Fibroblast of lung (primary cell): ENCODE data around the gene PANK4. TPM values are rescaled to one million over a fixed set of nuclear protein-coding genes. Genes with fewer than 3 reads are reported as not detected.
A peak's percentile ranks its signal among the peaks of the same experiment; 100 is the strongest.
"Not testable (repeated sequence)": the region's sequence is repeated elsewhere in the genome, so short reads cannot be mapped to it uniquely, and the experiment has no call there.

Experiments used
- DNase-seq, 2 donors: peaks; one replicate each; pipeline versions ENCODE4 v3.0.0 to v3.0.0-alpha.2; 2010; ENCODE audit warnings: low read depth in 2 of 2
- H2AFZ ChIP-seq: 2 replicates; pipeline ENCODE4 v1.5.1; 2012; ENCODE audit warnings: low read length, control low read depth, inconsistent platforms
- H3K27ac ChIP-seq: 2 replicates; pipeline ENCODE4 v1.5.1; 2011; ENCODE audit warnings: low read length, control low read depth; ENCODE audit not compliant: insufficient read depth
- H3K27me3 ChIP-seq: 2 replicates; pipeline ENCODE4 v1.5.1; 2011; ENCODE audit warnings: mild to moderate bottlenecking, low read length; ENCODE audit not compliant: control insufficient read depth, insufficient read depth
- H3K36me3 ChIP-seq: 2 replicates; pipeline ENCODE4 v1.5.1; 2011; ENCODE audit warnings: low read length; ENCODE audit not compliant: control insufficient read depth, insufficient read depth
- H3K4me1 ChIP-seq: 2 replicates; pipeline ENCODE4 v1.5.1; 2011; ENCODE audit warnings: low read length; ENCODE audit not compliant: control insufficient read depth, insufficient read depth; ENCODE audit errors: extremely low read depth
- H3K4me2 ChIP-seq: 2 replicates; pipeline ENCODE4 v1.5.1; 2011; ENCODE audit warnings: low read length, control low read depth; ENCODE audit not compliant: insufficient read depth; ENCODE audit errors: extremely low read depth
- H3K4me3 ChIP-seq, 4 experiments: fragments of 200-600 bp in 1 of 4; sonication (generic) in 1 of 4; replicated peaks in 1 of 4; 2 replicates each; pipeline ENCODE4 v1.5.1; 2011 to 2016; ENCODE audit warnings: low read length in 4 of 4, low read depth in 3 of 4, mild to moderate bottlenecking in 3 of 4, control low read depth in 2 of 4, inconsistent platforms in 1 of 4, mixed read lengths in 1 of 4; ENCODE audit not compliant: insufficient read depth in 1 of 4; ENCODE audit errors: control extremely low read depth in 1 of 4
- H3K79me2 ChIP-seq: 2 replicates; pipeline ENCODE4 v1.5.1; 2012; ENCODE audit warnings: mild to moderate bottlenecking, low read length, inconsistent platforms; ENCODE audit not compliant: control insufficient read depth, insufficient read depth
- H3K9ac ChIP-seq: 2 replicates; pipeline ENCODE4 v1.5.1; 2011; ENCODE audit warnings: mild to moderate bottlenecking, low read length, control low read depth; ENCODE audit not compliant: insufficient read depth
- H3K9me3 ChIP-seq: 2 replicates; pipeline ENCODE4 v1.5.1; 2012; ENCODE audit warnings: low read depth, low read length; ENCODE audit not compliant: control insufficient read depth, insufficient read depth
- H4K20me1 ChIP-seq: 2 replicates; pipeline ENCODE4 v1.5.1; 2011; ENCODE audit warnings: low read length; ENCODE audit not compliant: control insufficient read depth, insufficient read depth; ENCODE audit errors: extremely low read depth
- EZH2 ChIP-seq: IDR thresholded peaks from 2 replicates; pipeline ENCODE4 v1.5.1; 2012; ENCODE audit warnings: low read length, control low read depth, mild to moderate bottlenecking; ENCODE audit errors: missing control alignments
- polyA plus RNA-seq, 2 donors: library from polyadenylated mRNA; depleted of rRNA in 1 of 2; stranded (reverse) in 1 of 2; unstranded in 1 of 2; fragments of >200 nt; gene quantifications; 2 replicates each; pipeline ENCODE4 v1.2.1, GENCODE V29; 2011 to 2012; ENCODE audit warnings: missing spikeins in 1 of 2
- total RNA-seq: library from RNA; depleted of rRNA; stranded (reverse); fragments of >200 nt; gene quantifications from 2 replicates; pipeline ENCODE4 v1.2.1, GENCODE V29; 2014
- TF ChIP-seq, protein P1 (sequence below), 2 donors: IDR thresholded peaks in 1 of 2; conservative IDR thresholded peaks in 1 of 2; 1 replicate in 1 of 2; 2 replicates in 1 of 2; pipeline ENCODE4 v1.5.1; 2011 to 2012; ENCODE audit warnings: low read length in 2 of 2, control low read depth in 1 of 2, inconsistent platforms in 1 of 2, low read depth in 1 of 2, mild to moderate bottlenecking in 1 of 2

The PANK4 gene
- total and polyA plus RNA-seq, 2 donors (not counting 1 experiment from before 2014, with no cell fraction given): 8.5 to 17.0 TPM

DNA sequence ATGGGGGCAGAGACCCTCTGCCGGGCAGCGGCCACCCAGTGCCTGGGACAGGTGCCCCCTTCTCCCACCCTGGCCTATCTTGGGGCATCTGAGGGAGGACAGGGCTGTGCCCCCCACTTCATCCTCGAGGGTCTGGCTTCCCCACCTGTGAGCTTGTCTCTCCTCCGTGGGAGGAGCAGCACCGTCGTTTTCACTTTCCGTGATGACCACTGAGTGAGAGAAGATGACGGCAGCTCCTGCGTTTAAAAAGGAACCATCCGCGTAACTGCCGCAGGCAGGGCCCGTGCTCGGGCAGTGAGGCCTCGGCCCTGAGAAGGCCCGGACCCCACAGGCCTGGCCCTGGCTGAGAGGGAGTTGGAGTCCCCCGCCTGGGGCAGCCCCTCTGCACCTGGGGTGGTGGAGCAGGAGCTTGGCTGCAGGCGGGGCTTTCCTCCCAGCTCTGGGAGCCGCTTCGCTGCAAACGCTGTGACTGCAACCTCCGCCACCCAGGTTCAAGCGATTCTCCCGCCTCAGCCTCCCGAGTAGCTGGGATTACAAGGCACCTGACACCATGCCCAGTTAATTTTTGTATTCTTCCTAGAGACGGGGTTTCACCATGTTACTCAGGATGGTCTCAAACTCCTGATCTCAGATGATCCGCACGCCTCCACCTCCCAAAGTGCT lies 23.1 kb upstream of the PANK4 start:
- H3K4me3 ChIP-seq, H4K20me1 ChIP-seq, H3K9me3 ChIP-seq, H3K4me2 ChIP-seq, DNase-seq, H3K36me3 ChIP-seq, H3K9ac ChIP-seq, H3K27me3 ChIP-seq, H2AFZ ChIP-seq, H3K79me2 ChIP-seq: not testable (repeated sequence)
- Histone ChIP-seq H3K27ac (peak overlapping the region; percentile 57), H3K4me1 (peaks cover 14% of the 10 kb centered on the region)

DNA sequence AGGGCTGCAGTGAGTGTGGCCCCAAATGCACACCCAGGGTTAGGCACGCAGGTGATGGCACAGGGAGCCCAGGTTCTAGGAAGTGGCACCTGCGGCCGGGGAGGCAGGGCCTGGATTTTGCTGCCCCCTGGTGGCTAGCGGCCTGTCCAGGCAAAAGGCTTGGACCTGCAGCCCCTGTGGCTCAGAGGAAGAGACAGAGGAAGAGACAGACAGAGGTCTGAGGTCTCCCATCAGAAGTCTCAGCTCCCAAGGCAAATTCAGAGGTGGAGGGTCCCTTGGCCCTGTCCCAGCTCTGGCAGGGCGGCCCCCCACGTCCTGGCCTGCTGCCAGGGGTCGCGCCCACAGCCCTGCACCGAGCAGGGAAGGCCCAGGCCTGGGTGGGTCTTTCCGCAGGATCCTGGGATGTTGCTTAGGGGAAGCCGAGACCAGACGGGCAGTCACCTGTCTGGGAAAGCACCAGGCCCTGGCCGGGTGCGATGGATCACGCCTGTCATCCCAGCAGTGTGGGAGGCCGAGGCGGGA lies 21.7 kb upstream of the PANK4 start:
- Histone ChIP-seq H3K4me2 (peak overlapping the region; percentile 59), H3K9me3 (no peaks in the 10 kb centered on the region), H3K4me3 (peak overlapping the region in 1 of 4 experiments; percentile 4), H3K27ac (peak overlapping the region; percentile 43), H3K4me1 (peaks cover 14% of the 10 kb centered on the region), H3K79me2 (no peaks in the 10 kb centered on the region), H2AFZ (peak overlapping the region; percentile 41), H3K27me3 (no peaks in the 10 kb centered on the region), H4K20me1 (no peaks in the 10 kb centered on the region), H3K9ac (peak overlapping the region; percentile 55), H3K36me3 (no peaks in the 10 kb centered on the region)
- TF ChIP-seq, protein P1, sequence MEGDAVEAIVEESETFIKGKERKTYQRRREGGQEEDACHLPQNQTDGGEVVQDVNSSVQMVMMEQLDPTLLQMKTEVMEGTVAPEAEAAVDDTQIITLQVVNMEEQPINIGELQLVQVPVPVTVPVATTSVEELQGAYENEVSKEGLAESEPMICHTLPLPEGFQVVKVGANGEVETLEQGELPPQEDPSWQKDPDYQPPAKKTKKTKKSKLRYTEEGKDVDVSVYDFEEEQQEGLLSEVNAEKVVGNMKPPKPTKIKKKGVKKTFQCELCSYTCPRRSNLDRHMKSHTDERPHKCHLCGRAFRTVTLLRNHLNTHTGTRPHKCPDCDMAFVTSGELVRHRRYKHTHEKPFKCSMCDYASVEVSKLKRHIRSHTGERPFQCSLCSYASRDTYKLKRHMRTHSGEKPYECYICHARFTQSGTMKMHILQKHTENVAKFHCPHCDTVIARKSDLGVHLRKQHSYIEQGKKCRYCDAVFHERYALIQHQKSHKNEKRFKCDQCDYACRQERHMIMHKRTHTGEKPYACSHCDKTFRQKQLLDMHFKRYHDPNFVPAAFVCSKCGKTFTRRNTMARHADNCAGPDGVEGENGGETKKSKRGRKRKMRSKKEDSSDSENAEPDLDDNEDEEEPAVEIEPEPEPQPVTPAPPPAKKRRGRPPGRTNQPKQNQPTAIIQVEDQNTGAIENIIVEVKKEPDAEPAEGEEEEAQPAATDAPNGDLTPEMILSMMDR (conservative IDR thresholded peaks at IDR 0.05 in 1 of 2, IDR thresholded peaks at IDR 0.05 in 1 of 2; ENCODE audit: low read depth in 1 of 2, low read length in 2 of 2): peak; percentile 88 to 95
- TF ChIP-seq EZH2: no peak
- peak; percentile 48 to 62 for DNase-seq

DNA sequence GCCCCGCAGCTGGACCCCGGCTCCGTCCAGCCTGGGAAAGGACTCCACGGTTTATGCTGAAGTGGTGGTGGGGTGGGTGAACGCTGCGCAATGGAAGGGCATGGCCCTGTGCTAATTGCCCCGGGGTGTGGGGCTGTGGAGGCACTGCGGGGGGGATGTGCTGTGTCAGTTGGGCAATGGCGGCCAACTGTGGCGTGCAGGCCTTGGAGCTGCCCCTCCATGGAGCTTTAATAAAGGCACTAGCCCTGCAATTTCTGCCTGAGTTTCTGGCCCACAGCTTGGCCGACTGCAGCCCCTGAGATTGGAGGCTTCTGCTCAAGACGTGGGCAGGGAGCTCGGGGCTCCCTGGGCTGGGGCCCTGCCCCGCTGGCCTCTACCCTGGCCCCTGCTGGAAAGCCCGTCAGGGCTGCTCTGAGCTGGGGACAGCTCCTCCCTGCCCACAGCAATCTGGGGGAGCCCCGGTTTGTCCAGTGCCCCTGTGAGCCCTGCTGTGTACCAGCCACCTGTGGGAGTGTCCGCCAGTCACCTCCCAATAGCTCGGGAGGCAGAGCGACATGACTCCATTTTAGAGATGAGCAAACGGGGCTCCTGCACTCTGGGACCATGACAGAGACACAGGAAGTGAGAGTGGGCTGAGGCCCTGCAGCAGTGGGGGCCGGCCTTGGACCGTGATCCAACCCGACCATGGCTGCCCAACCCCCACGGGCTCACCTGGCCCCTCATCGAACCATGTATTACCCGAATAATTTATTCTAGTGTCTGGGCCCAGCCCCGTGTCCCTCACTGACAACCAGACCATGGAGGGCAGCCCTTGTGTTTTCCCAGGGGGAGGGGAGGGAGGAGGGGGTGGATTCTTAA lies 21.0 kb upstream of the PANK4 start:
- DNase-seq: no peak
- Histone ChIP-seq H3K9ac (no peak overlapping the region), H3K79me2 (no peaks in the 10 kb centered on the region), H3K9me3 (no peaks in the 10 kb centered on the region), H3K4me3 (peak overlapping the region in 2 of 4 experiments; percentile 57 to 63), H3K36me3 (no peaks in the 10 kb centered on the region), H3K4me2 (peak overlapping the region; percentile 37), H3K27me3 (no peaks in the 10 kb centered on the region), H4K20me1 (no peaks in the 10 kb centered on the region), H3K4me1 (peaks cover 14% of the 10 kb centered on the region), H2AFZ (no peak overlapping the region), H3K27ac (no peak overlapping the region)
- TF ChIP-seq EZH2: no peak
- TF ChIP-seq, protein P1 (conservative IDR thresholded peaks at IDR 0.05 in 1 of 2, IDR thresholded peaks at IDR 0.05 in 1 of 2; ENCODE audit: low read depth in 1 of 2, low read length in 2 of 2): no peak
